ENCODE results near the gene IFNG.

Gene IFNG

GRCh38 chr12:68166317-68166831 lies 6.8 kb upstream of the IFNG start:
- no peak for DNase-seq

- DNase-seq = no peak
Measured at GRCh38 chr12:68163560-68164081, 4.1 kb upstream of the IFNG start.

GRCh38 chr12:68162374-68162773 lies 2.8 kb upstream of the IFNG start:
- no peak for DNase-seq

GRCh38 chr12:68158432-68158831 lies 1.1 kb downstream of the IFNG start:
- DNase-seq = no peak

- no peak for DNase-seq
Measured at GRCh38 chr12:68157380-68157779, 2.2 kb downstream of the IFNG start.

- DNase-seq = no peak
Measured at GRCh38 chr12:68156636-68157035, 2.9 kb downstream of the IFNG start.

GRCh38 chr12:68154779-68155178 lies 4.8 kb downstream of the IFNG start:
- no peak for DNase-seq

GRCh38 chr12:68148261-68148951 lies 11.1 kb downstream of the IFNG start:
- no peak for DNase-seq

GRCh38 chr12:68140556-68140955 lies 19.0 kb downstream of the IFNG start:
- no peak for DNase-seq

- no peak for DNase-seq
Measured at GRCh38 chr12:68139941-68140340, 19.6 kb downstream of the IFNG start.

GRCh38 chr12:68139001-68139400 lies 20.5 kb downstream of the IFNG start:
- no peak for DNase-seq

- no peak for DNase-seq
Measured at GRCh38 chr12:68138480-68138879, 21.1 kb downstream of the IFNG start.

- DNase-seq = no peak
Measured at GRCh38 chr12:68137335-68137830, 22.2 kb downstream of the IFNG start.

- no peak for DNase-seq
Measured at GRCh38 chr12:68135520-68135919, 24.0 kb downstream of the IFNG start.

GRCh38 chr12:68131867-68132414 lies 27.6 kb downstream of the IFNG start:
- no peak for DNase-seq

GRCh38 chr12:68129979-68130378 lies 29.6 kb downstream of the IFNG start:
- DNase-seq = no peak

GRCh38 chr12:68122236-68122920 lies 37.2 kb downstream of the IFNG start:
- DNase-seq = no peak

GRCh38 chr12:68121143-68121542 lies 38.4 kb downstream of the IFNG start:
- no peak for DNase-seq

GRCh38 chr12:68119724-68120211 lies 39.8 kb downstream of the IFNG start:
- no peak for DNase-seq

GRCh38 chr12:68119250-68119649 lies 40.3 kb downstream of the IFNG start:
- no peak for DNase-seq

- no peak for DNase-seq
Measured at GRCh38 chr12:68118096-68118755, 41.3 kb downstream of the IFNG start.

GRCh38 chr12:68117661-68118060 lies 41.9 kb downstream of the IFNG start:
- no peak for DNase-seq

- no peak for DNase-seq
Measured at GRCh38 chr12:68115281-68115680, 44.3 kb downstream of the IFNG start.

All from NCI-H2227 treated with DMSO at 0.1 percent for 48 hours (cell line).